AG10803 (cell line): ENCODE results near the gene MAP2K6.

Source experiments
- DNase-seq: peaks from one replicate; pipeline ENCODE4 v3.0.0; 2010; ENCODE audit warnings: low read depth
- H3K4me3 ChIP-seq: 2 replicates; pipeline ENCODE4 v1.5.1; 2011; ENCODE audit warnings: mild to moderate bottlenecking, low read length, control low read depth
- CTCF ChIP-seq: conservative IDR thresholded peaks from 2 replicates; pipeline ENCODE4 v1.5.1; 2011; ENCODE audit warnings: mild to moderate bottlenecking, low read length, control low read depth, inconsistent platforms

MAP2K6 gene

DNA sequence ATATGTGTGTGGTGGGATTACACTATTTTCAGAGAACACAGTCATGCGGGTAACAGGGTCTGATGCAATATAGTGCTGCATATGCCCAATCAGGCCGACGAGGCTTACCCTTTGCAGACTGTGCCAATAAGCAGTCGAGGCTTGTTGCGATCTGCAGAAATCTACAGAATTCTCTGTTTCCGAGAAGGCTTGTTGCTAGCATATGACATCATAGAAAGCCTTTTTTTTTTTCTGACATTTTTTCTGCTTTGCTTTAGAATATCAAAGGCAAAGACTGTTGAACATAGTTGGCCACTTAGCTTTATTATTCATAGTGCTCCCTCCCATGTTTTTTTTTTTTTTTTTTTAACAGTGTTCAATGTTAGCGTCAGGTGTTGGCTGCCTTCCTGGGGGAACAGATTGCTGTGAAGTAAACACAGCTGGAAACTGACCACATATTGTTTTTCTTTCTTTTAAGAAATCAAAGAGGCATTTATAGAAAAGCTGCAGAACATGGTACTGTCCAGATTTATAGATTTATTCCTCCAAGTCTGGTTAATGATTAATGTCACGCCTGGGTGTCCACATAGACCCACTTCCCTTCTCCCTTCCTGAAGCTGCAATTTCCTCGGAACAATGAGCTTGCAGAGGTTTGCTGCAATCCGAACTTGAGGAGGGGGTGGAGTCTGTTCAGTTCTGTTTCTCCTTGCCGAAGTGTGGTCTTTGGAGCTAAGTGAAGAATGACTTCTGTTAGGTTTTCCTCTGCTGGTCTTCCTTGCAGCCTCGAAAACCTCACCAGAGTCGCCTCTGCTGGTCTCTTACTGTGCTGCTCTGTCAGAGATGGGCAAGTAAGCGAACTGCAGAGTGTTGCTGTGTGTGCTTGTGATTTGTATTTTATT lies 87.3 kb downstream of the MAP2K6 start:
- TF ChIP-seq CTCF: peak; percentile 31
- H3K4me3 ChIP-seq: peak overlapping the region; percentile 50
- DNase-seq: peak; percentile 89

- no peak for TF ChIP-seq CTCF
- no peak overlapping the region for H3K4me3 ChIP-seq
Observed at GRCh38 chr17:69503711-69504110, 89.2 kb downstream of the MAP2K6 start.

DNA sequence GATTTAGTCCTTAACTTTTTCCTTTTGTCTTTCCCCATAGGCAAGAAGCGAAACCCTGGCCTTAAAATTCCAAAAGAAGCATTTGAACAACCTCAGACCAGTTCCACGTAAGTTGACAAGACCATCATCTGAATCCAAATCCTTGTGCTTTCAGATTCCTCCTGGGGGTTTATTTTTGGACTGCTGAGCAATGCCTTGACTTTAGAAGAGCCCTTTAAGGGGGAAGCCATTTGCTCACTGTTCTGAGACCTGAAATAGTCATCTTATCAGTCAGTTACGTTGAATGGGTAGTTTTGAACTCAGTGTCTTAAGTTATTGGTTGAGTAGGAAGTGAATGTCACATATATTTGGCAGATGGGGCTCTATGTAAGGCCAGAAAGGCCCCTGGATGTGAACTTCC lies 91.2 kb downstream of the MAP2K6 start:
- H3K4me3 ChIP-seq: no peak overlapping the region
- DNase-seq: no peak
- no peak for TF ChIP-seq CTCF

More at GRCh38 chr17:69503711-69504110, 89.2 kb downstream of the MAP2K6 start:
- no peak for DNase-seq

- peak; percentile 38 for TF ChIP-seq CTCF
- H3K4me3 ChIP-seq: no peak overlapping the region
- DNase-seq: no peak
Observed at GRCh38 chr17:69506489-69506888, 92.0 kb downstream of the MAP2K6 start.

- no peak for TF ChIP-seq CTCF
- DNase-seq: no peak
- no peak overlapping the region for H3K4me3 ChIP-seq
Observed at GRCh38 chr17:69508814-69509213, 94.3 kb downstream of the MAP2K6 start.

- TF ChIP-seq CTCF: no peak
- no peak for DNase-seq
Observed at GRCh38 chr17:69511250-69511649, 96.8 kb downstream of the MAP2K6 start.

DNA sequence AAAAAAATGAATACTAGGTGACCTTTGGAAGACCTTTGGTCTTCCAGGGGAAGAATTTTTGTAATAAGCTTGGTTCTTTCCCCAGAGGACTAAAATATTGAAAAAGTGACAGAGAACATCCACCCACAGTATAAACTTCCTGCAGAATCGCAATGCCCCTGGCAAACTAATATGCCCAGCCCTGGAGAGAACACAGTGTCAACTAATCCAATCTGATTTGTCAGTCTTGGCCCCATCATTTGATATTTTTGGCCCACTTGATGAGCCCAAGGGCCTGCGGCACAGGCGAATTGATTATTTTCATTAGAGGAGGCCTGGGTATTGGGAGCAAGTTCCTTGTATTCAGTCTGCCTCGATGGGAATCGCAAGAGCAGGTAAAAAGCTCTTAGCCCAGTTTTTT lies 98.4 kb downstream of the MAP2K6 start:
- H3K4me3 ChIP-seq: no peak overlapping the region
- TF ChIP-seq CTCF: no peak
- DNase-seq: no peak

More at GRCh38 chr17:69511250-69511649, 96.8 kb downstream of the MAP2K6 start:
- H3K4me3 ChIP-seq: no peak overlapping the region
